H1 (cell line): ENCODE data around the gene NEGR1. TPM values are rescaled to one million over a fixed set of nuclear protein-coding genes. Genes with fewer than 3 reads are reported as not detected.

ENCODE experiments used
- CTCF ChIA-PET: fragments of 300-600 bp; sonication (Branson Sonifier 250); formaldehyde crosslinking; loops from one replicate; lab custom pipeline; 2021; ENCODE audit not compliant: partially characterized antibody; lab: Charles Lee
- POLR2A ChIA-PET: fragments of 300-600 bp; sonication (Branson Sonifier 250); formaldehyde crosslinking; loops from one replicate; lab custom pipeline; 2021; ENCODE audit warnings: inconsistent platforms; ENCODE audit not compliant: partially characterized antibody; lab: Charles Lee
- DNase-seq, 2 experiments: peaks; one replicate each; pipeline versions ENCODE4 v3.0.0 to v3.0.0-alpha.2; 2010 to 2022; ENCODE audit warnings: low spot score in 2 of 2, low read depth in 1 of 2, mixed read lengths in 1 of 2
- FAIRE-seq: peaks from 2 replicates; lab custom pipeline; 2011; peaks lifted over from hg19 to GRCh38; lab: Jason Lieb, UNC
- H2AFZ ChIP-seq: 2 replicates; pipeline ENCODE4 v1.8.1; 2012; ENCODE audit warnings: low read length, inconsistent platforms
- H2AK5ac ChIP-seq: 2 replicates; pipeline ENCODE4 v1.6.1; 2013; ENCODE audit warnings: low read depth, low read length
- H2BK120ac ChIP-seq: replicated peaks from 2 replicates; pipeline ENCODE3; 2013; ENCODE audit warnings: low read depth, low read length, inconsistent platforms
- H2BK12ac ChIP-seq: 2 replicates; pipeline ENCODE4 v1.6.1; 2013; ENCODE audit warnings: low read depth, low read length
- H2BK15ac ChIP-seq: 2 replicates; pipeline ENCODE4 v1.6.1; 2013; ENCODE audit warnings: low read length
- H2BK20ac ChIP-seq: 2 replicates; pipeline ENCODE4 v1.6.1; 2013; ENCODE audit warnings: low read length
- H2BK5ac ChIP-seq: 2 replicates; pipeline ENCODE4 v1.6.1; 2013; ENCODE audit warnings: low read depth, low read length
- H3K14ac ChIP-seq: 2 replicates; pipeline ENCODE4 v1.6.1; 2013; ENCODE audit warnings: inconsistent platforms; ENCODE audit not compliant: insufficient read length
- H3K18ac ChIP-seq: 2 replicates; pipeline ENCODE4 v1.6.1; 2013; ENCODE audit warnings: low read length; ENCODE audit errors: extremely low read depth
- H3K23ac ChIP-seq: 2 replicates; pipeline ENCODE4 v1.6.1; 2013; ENCODE audit warnings: inconsistent platforms; ENCODE audit not compliant: insufficient read length
- H3K23me2 ChIP-seq: 2 replicates; pipeline ENCODE4 v1.6.1; 2013; ENCODE audit warnings: low read depth, low read length
- H3K27ac ChIP-seq: 2 replicates; pipeline ENCODE4 v1.6.1; 2011; ENCODE audit warnings: low read depth, low read length, inconsistent platforms
- H3K27me3 ChIP-seq, 4 experiments: replicated peaks in 1 of 4; 1 replicate in 1 of 4; 2 replicates in 3 of 4; pipeline versions ENCODE4 v1.6.1 to v1.8.1; 2011 to 2013; ENCODE audit warnings: low read length in 3 of 4, mild to moderate bottlenecking in 3 of 4, inconsistent platforms in 2 of 4, mixed read lengths in 2 of 4, moderate library complexity in 1 of 4; ENCODE audit not compliant: control insufficient read depth in 3 of 4, insufficient read depth in 3 of 4; ENCODE audit errors: extremely low read depth in 1 of 4
- H3K36me3 ChIP-seq, 4 experiments: 2 replicates each; pipeline versions ENCODE4 v1.6.1 to v1.8.1; 2011 to 2013; ENCODE audit warnings: mild to moderate bottlenecking in 4 of 4, low read length in 3 of 4, moderate library complexity in 2 of 4, control low read depth in 1 of 4, inconsistent platforms in 1 of 4; ENCODE audit not compliant: insufficient read depth in 4 of 4, control insufficient read depth in 2 of 4
- H3K4ac ChIP-seq: replicated peaks from 2 replicates; pipeline ENCODE3; 2013; ENCODE audit warnings: low read length, low read depth, mixed read lengths, inconsistent platforms; ENCODE audit not compliant: insufficient read length
- H3K4me1 ChIP-seq, 4 experiments: replicated peaks in 1 of 4; 1 replicate in 1 of 4; 2 replicates in 3 of 4; pipeline versions ENCODE4 v1.6.1 to v1.8.1; 2011 to 2013; ENCODE audit warnings: low read length in 3 of 4, inconsistent platforms in 2 of 4, mixed read lengths in 1 of 4; ENCODE audit not compliant: insufficient read depth in 4 of 4, control insufficient read depth in 3 of 4
- H3K4me2 ChIP-seq, 2 experiments: 2 replicates each; pipeline versions ENCODE4 v1.6.1 to v1.8.1; 2011 to 2013; ENCODE audit warnings: low read depth in 2 of 2, low read length in 2 of 2, control low read depth in 1 of 2, inconsistent platforms in 1 of 2, mild to moderate bottlenecking in 1 of 2; ENCODE audit not compliant: insufficient read depth in 1 of 2
- H3K4me3 ChIP-seq, 4 experiments: fragments of 200-600, 300-600 bp in 1 of 4; sonication (generic), shearing (Covaris generic), sonication (Bioruptor Twin) in 1 of 4; 2 replicates each; pipeline versions ENCODE4 v1.5.1 to v1.8.1; 2011 to 2016; ENCODE audit warnings: low read length in 4 of 4, low read depth in 3 of 4, control low read depth in 2 of 4, inconsistent platforms in 2 of 4, mild to moderate bottlenecking in 2 of 4, mixed read lengths in 1 of 4, moderate library complexity in 1 of 4; ENCODE audit not compliant: insufficient read depth in 2 of 4; ENCODE audit errors: extremely low read depth in 1 of 4
- H3K56ac ChIP-seq: replicated peaks from 2 replicates; pipeline ENCODE3; 2013; ENCODE audit warnings: low read depth, mild to moderate bottlenecking, mixed read lengths, low read length, inconsistent platforms; ENCODE audit not compliant: insufficient read length
- H3K79me1 ChIP-seq: 2 replicates; pipeline ENCODE4 v1.6.1; 2013; ENCODE audit warnings: low read depth, low read length, control low read depth
- H3K79me2 ChIP-seq, 2 experiments: 2 replicates each; pipeline versions ENCODE4 v1.6.1 to v1.8.1; 2012 to 2013; ENCODE audit warnings: low read length in 2 of 2, mild to moderate bottlenecking in 2 of 2, inconsistent platforms in 1 of 2; ENCODE audit not compliant: insufficient read depth in 2 of 2, control insufficient read depth in 1 of 2
- H3K9ac ChIP-seq, 4 experiments: replicated peaks in 1 of 4; 1 replicate in 1 of 4; 2 replicates in 3 of 4; pipeline versions ENCODE4 v1.6.1 to v1.8.1; 2011 to 2013; ENCODE audit warnings: low read depth in 3 of 4, low read length in 3 of 4, control low read depth in 2 of 4, mild to moderate bottlenecking in 2 of 4, moderate library complexity in 2 of 4, inconsistent platforms in 1 of 4; ENCODE audit errors: extremely low read depth in 1 of 4
- H3K9me3 ChIP-seq, 2 experiments: 2 replicates each; pipeline versions ENCODE4 v1.6.1 to v1.8.1; 2012 to 2013; ENCODE audit warnings: mild to moderate bottlenecking in 2 of 2, moderate library complexity in 2 of 2, control low read depth in 1 of 2, inconsistent platforms in 1 of 2, low read depth in 1 of 2, low read length in 1 of 2, mixed read lengths in 1 of 2; ENCODE audit not compliant: insufficient read depth in 2 of 2
- H4K20me1 ChIP-seq, 2 experiments: replicated peaks in 1 of 2; 2 replicates each; pipeline versions ENCODE3 to v1.8.1; 2011 to 2013; ENCODE audit warnings: inconsistent platforms in 2 of 2, low read length in 2 of 2, mild to moderate bottlenecking in 1 of 2; ENCODE audit not compliant: insufficient read depth in 2 of 2, control insufficient read depth in 1 of 2
- H4K5ac ChIP-seq: 2 replicates; pipeline ENCODE4 v1.6.1; 2013; ENCODE audit warnings: low read length, low read depth, mixed read lengths, inconsistent platforms; ENCODE audit not compliant: insufficient read length
- H4K8ac ChIP-seq: 2 replicates; pipeline ENCODE4 v1.8.0; 2013; ENCODE audit warnings: mild to moderate bottlenecking, moderate library complexity, low read length, inconsistent platforms; ENCODE audit not compliant: insufficient read depth; ENCODE audit errors: extremely low read depth
- H4K91ac ChIP-seq: replicated peaks from 2 replicates; pipeline ENCODE3; 2013; ENCODE audit warnings: low read length, mixed read lengths, inconsistent platforms; ENCODE audit not compliant: insufficient read length
- BACH1 ChIP-seq: IDR thresholded peaks from 2 replicates; pipeline ENCODE4 v1.6.1; 2012; ENCODE audit warnings: low read length, improper control_type of control experiment
- CEBPB ChIP-seq: IDR thresholded peaks from 2 replicates; pipeline ENCODE4 v1.6.1; 2012; ENCODE audit warnings: low read depth, low read length
- CHD1 ChIP-seq: IDR thresholded peaks from 2 replicates; pipeline ENCODE4 v1.6.1; 2012; ENCODE audit warnings: low read depth, low read length, improper control_type of control experiment
- EZH2 ChIP-seq: fragments of 200-600 bp; sonication (generic); IDR thresholded peaks from 2 replicates; pipeline ENCODE4 v1.7.1; 2012; ENCODE audit warnings: low read depth, mild to moderate bottlenecking, moderate library complexity, low read length, inconsistent platforms; ENCODE audit not compliant: severe bottlenecking
- GABPA ChIP-seq: IDR thresholded peaks from 2 replicates; pipeline ENCODE4 v1.6.1; 2011; ENCODE audit warnings: mild to moderate bottlenecking, low read length, moderate library complexity, borderline replicate concordance; ENCODE audit not compliant: insufficient read depth
- HDAC2 ChIP-seq, 2 experiments: fragments of 300-600 bp in 1 of 2; sonication (generic) in 1 of 2; IDR thresholded peaks; 2 replicates each; pipeline ENCODE4 v1.6.1; 2011 to 2012; ENCODE audit warnings: low read depth in 2 of 2, low read length in 2 of 2, mild to moderate bottlenecking in 2 of 2, moderate library complexity in 2 of 2, borderline replicate concordance in 1 of 2, inconsistent platforms in 1 of 2
- MAFK ChIP-seq: IDR thresholded peaks from 2 replicates; pipeline ENCODE4 v1.6.1; 2012; ENCODE audit warnings: low read depth, mild to moderate bottlenecking, improper control_type of control experiment, low read length
- NANOG ChIP-seq: IDR thresholded peaks from 2 replicates; pipeline ENCODE4 v1.6.1; 2011; ENCODE audit warnings: low read length, low read depth, mild to moderate bottlenecking, inconsistent platforms; ENCODE audit not compliant: insufficient read depth, poor library complexity, severe bottlenecking
- POLR2AphosphoS5 ChIP-seq: IDR thresholded peaks from 2 replicates; pipeline ENCODE4 v1.6.1; 2011; ENCODE audit warnings: low read depth, low read length
- TAF1 ChIP-seq: IDR thresholded peaks from 2 replicates; pipeline ENCODE4 v1.6.1; 2011; ENCODE audit warnings: mild to moderate bottlenecking, low read depth, low read length
- TBP ChIP-seq: IDR thresholded peaks from 2 replicates; pipeline ENCODE4 v1.6.1; 2011; ENCODE audit warnings: low read depth, low read length, improper control_type of control experiment
- TCF12 ChIP-seq: IDR thresholded peaks from 2 replicates; pipeline ENCODE4 v1.6.1; 2011; ENCODE audit warnings: low read depth, mild to moderate bottlenecking, low read length
- WGBS, 2 experiments: shearing (Covaris generic) in 1 of 2; methylation state at CpG; one replicate each; pipeline versions ENCODE4 v1.1.6 to v1.1.7; 2013 to 2015; ENCODE audit warnings: low lambda C conversion rate in 2 of 2, mixed read lengths in 2 of 2, inconsistent platforms in 1 of 2, low coverage in 1 of 2, missing lambda C conversion rate in 1 of 2; ENCODE audit not compliant: insufficient replicate concordance in 2 of 2, insufficient coverage in 1 of 2, insufficient read length in 1 of 2; ENCODE audit errors: extremely low coverage in 1 of 2, missing lambda C conversion rate in 1 of 2; 5-methylcytosine and 5-hydroxymethylcytosine counted together
- polyA plus RNA-seq, 7 experiments: library from polyadenylated mRNA; depleted of rRNA in 3 of 7; stranded (reverse) in 5 of 7; unstranded in 2 of 7; fragments of >200 nt in 5 of 7; fragments of 200-250 nt in 2 of 7; gene quantifications; 1 replicate in 5 of 7; 2 replicates in 1 of 7; 4 replicates in 1 of 7; pipeline versions ENCODE4 v1.2.1 to v1.2.3, GENCODE V29; 2011 to 2013; ENCODE audit warnings: missing spikeins in 2 of 7, mixed read lengths in 2 of 7
- total RNA-seq: library from RNA; stranded (reverse); fragmentation: NEBNext Ultra II Directional; extraction: Animal tissue kit (Norgen Biotek cat#: 25700); gene quantifications from 2 replicates; pipeline ENCODE4 v1.2.1, GENCODE V29; 2021
- TF ChIP-seq, protein P1 (sequence below): IDR thresholded peaks from 2 replicates; pipeline ENCODE4 v1.6.1; 2011; ENCODE audit warnings: low read length, improper control_type of control experiment

Gene NEGR1
- total and polyA plus RNA-seq, 2 of the 8 experiments (the other 6 are each of a cell fraction or from before 2014, with no cell fraction given): 0.71 to 1.3 TPM

- DNase-seq (no peak), FAIRE-seq (no peak)
- peak overlapping the region in 3 of 4 experiments; percentile 72 to 88 (median 80); a peak in 6 of 7 replicates for H3K9ac ChIP-seq
- H2AK5ac ChIP-seq: no peak overlapping the region
- peak overlapping the region; percentile 73 for H4K8ac ChIP-seq
- peak overlapping the region; percentile 93 for H2AFZ ChIP-seq
- CTCF ChIA-PET: interaction anchor here (0.6 kb wide), 1 partner anchor 118 kb away, joined by 3 read pairs; no protein-coding TSS in a partner anchor
- no peak overlapping the region for H3K23ac ChIP-seq
- no peaks in the 10 kb centered on the region for H3K79me1 ChIP-seq
- no peak overlapping the region for H2BK120ac ChIP-seq
- no peaks in the 10 kb centered on the region for H3K9me3 ChIP-seq
- H4K20me1 ChIP-seq: no peaks in the 10 kb centered on the region
- peaks cover 0 to 2% of the 10 kb centered on the region in 2 experiments; a peak in 1 of 4 replicates for H3K79me2 ChIP-seq
- peak overlapping the region; percentile 61 to 94 (median 88) for H3K4me3 ChIP-seq
- peaks cover 0 to 8% (median under 1%) of the 10 kb centered on the region in 4 experiments; a peak in 3 of 7 replicates for H3K4me1 ChIP-seq
- no peak overlapping the region for H2BK20ac ChIP-seq
- no peak overlapping the region for H4K5ac ChIP-seq
- peak overlapping the region; percentile 65 for H3K4ac ChIP-seq
- 0% methylated on average over 4 of the region's 8 CpGs; no CpG with 5 or more reads in 1 of the 2 experiments for WGBS, 2 experiments
- H3K36me3 ChIP-seq: no peaks in the 10 kb centered on the region
- peak overlapping the region; percentile 62 for H3K56ac ChIP-seq
- peak overlapping the region; percentile 90 to 97 for H3K4me2 ChIP-seq
- H2BK5ac ChIP-seq: peak overlapping the region; percentile 62; the same call in 1 of the 2 replicates
- H3K14ac ChIP-seq: no peak overlapping the region
- H2BK12ac ChIP-seq: no peak overlapping the region
- peak overlapping the region; percentile 45 for H4K91ac ChIP-seq
- H3K27me3 ChIP-seq: peaks cover 0 to 23% (median 3%) of the 10 kb centered on the region in 4 experiments; a peak in 3 of 7 replicates
- H3K18ac ChIP-seq: peak overlapping the region; percentile 85; the same call in 1 of the 2 replicates
- POLR2A ChIA-PET: interaction anchor here (2.2 kb wide), 1 partner anchor 15 kb away, joined by 5 read pairs; no protein-coding TSS in a partner anchor
- no peak overlapping the region for H2BK15ac ChIP-seq
- no peak overlapping the region for H3K27ac ChIP-seq
- H3K23me2 ChIP-seq: peaks cover 20% of the 10 kb centered on the region
- TF ChIP-seq TCF12 (no peak), GABPA (no peak), POLR2AphosphoS5 (no peak), EZH2 (no peak), NANOG (no peak), CHD1 (no peak), HDAC2 (IDR thresholded peaks at IDR 0.05; ENCODE audit: borderline replicate concordance in 1 of 2, low read depth in 2 of 2, low read length in 2 of 2) (no peak), CEBPB (no peak), TAF1 (0 out of 2 replicates have a peak, but pooled peaks have one; percentile 17), BACH1 (no peak), MAFK (no peak), TBP (no peak)
- TF ChIP-seq, protein P1, sequence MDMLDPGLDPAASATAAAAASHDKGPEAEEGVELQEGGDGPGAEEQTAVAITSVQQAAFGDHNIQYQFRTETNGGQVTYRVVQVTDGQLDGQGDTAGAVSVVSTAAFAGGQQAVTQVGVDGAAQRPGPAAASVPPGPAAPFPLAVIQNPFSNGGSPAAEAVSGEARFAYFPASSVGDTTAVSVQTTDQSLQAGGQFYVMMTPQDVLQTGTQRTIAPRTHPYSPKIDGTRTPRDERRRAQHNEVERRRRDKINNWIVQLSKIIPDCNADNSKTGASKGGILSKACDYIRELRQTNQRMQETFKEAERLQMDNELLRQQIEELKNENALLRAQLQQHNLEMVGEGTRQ: no peak
Observed at GRCh38 chr1:72283022-72283306, 625 bp upstream of the NEGR1 start.
